WTC11 (cell line): ENCODE results near the gene ASCC3. TPM values are rescaled to one million over a fixed set of nuclear protein-coding genes. Genes with fewer than 3 reads are reported as not detected.
A peak's percentile ranks its signal among the peaks of the same experiment; 100 is the strongest.

Experiments
- ATAC-seq: fragments of 200-7000 bp; cut with Tn5 transposase; 2 replicates; pipeline ENCODE4 v1.10.0; 2021; ENCODE audit warnings: mild to moderate bottlenecking, moderate library complexity
- CTCF ChIA-PET: fragments of 300-600 bp; sonication (Branson Sonifier 250); formaldehyde crosslinking; loops from one replicate; lab custom pipeline; 2021; ENCODE audit warnings: antibody characterized with exemption; lab: Charles Lee
- POLR2A ChIA-PET: fragments of 350-600 bp; sonication (Branson Sonifier 250); formaldehyde crosslinking; loops from one replicate; lab custom pipeline; 2021; ENCODE audit warnings: antibody characterized with exemption; lab: Charles Lee
- DNase-seq: peaks from one replicate; pipeline ENCODE4 v3.0.0; 2021; ENCODE audit warnings: low spot score
- H3K27ac Mint-ChIP-seq: 2 replicates; pipeline ENCODE4 v1.8.0; 2021; ENCODE audit warnings: mixed read lengths
- H3K27me3 Mint-ChIP-seq: 2 replicates; pipeline ENCODE4 v1.8.0; 2021; ENCODE audit warnings: low read depth, mild to moderate bottlenecking, moderate library complexity, mixed read lengths
- H3K36me3 Mint-ChIP-seq: 2 replicates; pipeline ENCODE4 v1.8.0; 2021; ENCODE audit warnings: mixed read lengths
- H3K4me1 Mint-ChIP-seq: 2 replicates; pipeline ENCODE4 v1.8.0; 2022; ENCODE audit warnings: mixed read lengths
- H3K4me3 Mint-ChIP-seq: 2 replicates; pipeline ENCODE4 v1.8.0; 2021; ENCODE audit warnings: mild to moderate bottlenecking, moderate library complexity, mixed read lengths
- H3K9me3 Mint-ChIP-seq: 2 replicates; pipeline ENCODE4 v1.8.0; 2021; ENCODE audit warnings: mixed read lengths
- ATF2 ChIP-seq: sonication (generic); formaldehyde crosslinking; IDR thresholded peaks from 2 replicates; pipeline ENCODE4 v1.8.1; 2022; ENCODE audit warnings: low read depth, missing genetic modification reagents, borderline replicate concordance
- E2F1 ChIP-seq: sonication (generic); formaldehyde crosslinking; IDR thresholded peaks from 2 replicates; pipeline ENCODE4 v1.8.0; 2022; ENCODE audit warnings: mild to moderate bottlenecking, missing genetic modification reagents
- HMGXB4 ChIP-seq: sonication (generic); formaldehyde crosslinking; IDR thresholded peaks from 2 replicates; pipeline ENCODE4 v1.8.1; 2023; ENCODE audit warnings: mild to moderate bottlenecking, moderate library complexity, missing genetic modification reagents
- MLX ChIP-seq: sonication (generic); formaldehyde crosslinking; IDR thresholded peaks from 2 replicates; pipeline ENCODE4 v1.8.1; 2023; ENCODE audit warnings: mild to moderate bottlenecking, missing genetic modification reagents, moderate library complexity
- NFATC4 ChIP-seq: fragments of 250-450 bp; sonication (Bioruptor Pico); IDR thresholded peaks from 2 replicates; pipeline ENCODE4 v1.9.0; 2021; ENCODE audit warnings: mild to moderate bottlenecking
- NR2C2 ChIP-seq: sonication (generic); formaldehyde crosslinking; IDR thresholded peaks from 2 replicates; pipeline ENCODE4 v1.8.0; 2022; ENCODE audit warnings: mild to moderate bottlenecking, missing genetic modification reagents
- ZMAT4 ChIP-seq: fragments of 250-450 bp; sonication (Bioruptor Pico); IDR thresholded peaks from 2 replicates; pipeline ENCODE4 v1.9.0; 2021; ENCODE audit warnings: mild to moderate bottlenecking
- total RNA-seq: library from RNA; stranded (reverse); gene quantifications from 3 replicates; pipeline ENCODE4 v1.2.3, GENCODE V29; 2021

The ASCC3 gene
- total RNA-seq, 1 experiment from 2014 or later: 80.7 TPM

- no peak overlapping the region for H3K27ac Mint-ChIP-seq
- H3K27me3 Mint-ChIP-seq: no peaks in the 10 kb centered on the region
- H3K4me1 Mint-ChIP-seq: peaks cover 74% of the 10 kb centered on the region
- TF ChIP-seq HMGXB4 (CRISPR knock-in tag): no peak
- TF ChIP-seq NFATC4: no peak
- TF ChIP-seq E2F1 (CRISPR knock-in tag): no peak
- TF ChIP-seq MLX (CRISPR knock-in tag): no peak
- no peak for TF ChIP-seq ATF2
- TF ChIP-seq ZMAT4 (CRISPR knock-in tag): no peak
- no peak for TF ChIP-seq NR2C2
- no peak for ATAC-seq
- ChIA-PET POLR2A (no interaction called here), CTCF (no interaction called here)
- no peaks in the 10 kb centered on the region for H3K36me3 Mint-ChIP-seq
- H3K4me3 Mint-ChIP-seq: peak overlapping the region; percentile 69
- DNase-seq: no peak
- no peaks in the 10 kb centered on the region for H3K9me3 Mint-ChIP-seq
These were observed 422.1 kb downstream of the ASCC3 start for GRCh38 chr6:100458841-100459591.
